Liver (tissue), 9 donors: ENCODE results near the gene HDAC9. TPM values are rescaled to one million over a fixed set of nuclear protein-coding genes. Genes with fewer than 3 reads are reported as not detected.

Experiments
- DNase-seq: peaks from one replicate; pipeline ENCODE4 v3.0.0-alpha.2; 2017; ENCODE audit warnings: low spot score
- H3K27ac ChIP-seq, 2 donors: one replicate each; pipeline ENCODE4 v1.7.0; 2013; ENCODE audit warnings: inconsistent platforms in 2 of 2, low read length in 2 of 2, control low read depth in 1 of 2, low read depth in 1 of 2, mild to moderate bottlenecking in 1 of 2
- H3K27me3 ChIP-seq, 4 donors: one replicate each; pipeline versions ENCODE4 v1.6.1 to v1.7.0; 2013; ENCODE audit warnings: low read length in 3 of 4, inconsistent platforms in 1 of 4, mild to moderate bottlenecking in 1 of 4, moderate library complexity in 1 of 4; ENCODE audit not compliant: control insufficient read depth in 4 of 4, insufficient read depth in 4 of 4
- H3K36me3 ChIP-seq, 4 donors: one replicate each; pipeline versions ENCODE4 v1.6.1 to v1.7.0; 2013; ENCODE audit warnings: low read length in 3 of 4, mild to moderate bottlenecking in 3 of 4, low read depth in 1 of 4, moderate library complexity in 1 of 4; ENCODE audit not compliant: control insufficient read depth in 4 of 4, insufficient read depth in 3 of 4
- H3K4me1 ChIP-seq, 4 donors: one replicate each; pipeline versions ENCODE4 v1.6.1 to v1.7.0; 2013; ENCODE audit warnings: low read length in 3 of 4, mild to moderate bottlenecking in 3 of 4, moderate library complexity in 1 of 4; ENCODE audit not compliant: control insufficient read depth in 4 of 4, insufficient read depth in 4 of 4
- H3K4me3 ChIP-seq, 3 donors: one replicate each; pipeline versions ENCODE4 v1.6.1 to v1.7.0; 2013; ENCODE audit warnings: low read length in 3 of 3, control low read depth in 1 of 3, low read depth in 1 of 3, mild to moderate bottlenecking in 1 of 3
- H3K9ac ChIP-seq, 2 donors: one replicate each; pipeline ENCODE4 v1.7.0; 2013; ENCODE audit warnings: low read length in 2 of 2, mild to moderate bottlenecking in 2 of 2, moderate library complexity in 2 of 2, control low read depth in 1 of 2, low read depth in 1 of 2
- H3K9me3 ChIP-seq, 4 donors: one replicate each; pipeline versions ENCODE4 v1.6.1 to v1.7.0; 2013; ENCODE audit warnings: low read length in 3 of 4; ENCODE audit not compliant: control insufficient read depth in 4 of 4
- EGR1 ChIP-seq, 2 donors: IDR thresholded peaks; 2 replicates each; pipeline ENCODE4 v1.6.1; 2016 to 2018; ENCODE audit warnings: antibody characterized with exemption in 2 of 2, low read depth in 2 of 2
- FOXA1 ChIP-seq: IDR thresholded peaks from 2 replicates; pipeline ENCODE4 v1.6.1; 2016; ENCODE audit warnings: antibody characterized with exemption
- FOXA2 ChIP-seq: IDR thresholded peaks from 2 replicates; pipeline ENCODE4 v1.6.1; 2016; ENCODE audit warnings: antibody characterized with exemption
- HNF4G ChIP-seq: IDR thresholded peaks from 2 replicates; pipeline ENCODE4 v1.6.1; 2016; ENCODE audit warnings: antibody characterized with exemption
- JUND ChIP-seq, 2 donors: IDR thresholded peaks; 2 replicates each; pipeline ENCODE4 v1.6.1; 2016; ENCODE audit warnings: antibody characterized with exemption in 2 of 2
- NR2F2 ChIP-seq: IDR thresholded peaks from 2 replicates; pipeline ENCODE4 v1.6.1; 2016; ENCODE audit warnings: antibody characterized with exemption
- RAD21 ChIP-seq, 2 donors: IDR thresholded peaks; 2 replicates each; pipeline ENCODE4 v1.6.1; 2016; ENCODE audit warnings: antibody characterized with exemption in 2 of 2, mild to moderate bottlenecking in 2 of 2
- SP1 ChIP-seq: IDR thresholded peaks from 2 replicates; pipeline ENCODE4 v1.6.1; 2018; ENCODE audit warnings: antibody characterized with exemption, mild to moderate bottlenecking
- TAF1 ChIP-seq: conservative IDR thresholded peaks from 2 replicates; pipeline ENCODE4 v1.6.1; 2016; ENCODE audit warnings: antibody characterized with exemption, mild to moderate bottlenecking
- YY1 ChIP-seq: IDR thresholded peaks from 2 replicates; pipeline ENCODE4 v1.6.1; 2016; ENCODE audit warnings: antibody characterized with exemption, mild to moderate bottlenecking
- WGBS: extraction: QIAGEN DNeasy Blood & Tissue Kit; methylation state at CpG from one replicate; pipeline ENCODE4 v1.1.7; 2013; 5-methylcytosine and 5-hydroxymethylcytosine counted together
- polyA plus RNA-seq, 2 donors: library from polyadenylated mRNA; stranded (reverse) in 1 of 2; unstranded in 1 of 2; fragments of 200-250 nt in 1 of 2; fragments of >200 nt in 1 of 2; fragmentation: Nextera tagmentation in 1 of 2; extraction: Ambion mirVana in 1 of 2; gene quantifications; one replicate each; pipeline versions ENCODE4 v1.2.1 to v1.2.3, GENCODE V29; 2013 to 2015
- total RNA-seq, 2 donors: library from RNA; depleted of rRNA; stranded (reverse); fragments of >200 nt; gene quantifications; one replicate each; pipeline ENCODE4 v1.2.3, GENCODE V29; 2014
- TF ChIP-seq, protein P1 (sequence below): fragments of 150-350 bp; IDR thresholded peaks from 2 replicates; pipeline ENCODE4 v1.5.1; 2017; ENCODE audit warnings: improper control_type of control experiment, low read depth, low read length; ENCODE audit not compliant: missing input control
- TF ChIP-seq, protein P2 (sequence below): IDR thresholded peaks from 2 replicates; pipeline ENCODE4 v1.6.1; 2016; ENCODE audit warnings: antibody characterized with exemption
- TF ChIP-seq, protein P3 (sequence below): IDR thresholded peaks from 2 replicates; pipeline ENCODE4 v1.6.1; 2016; ENCODE audit warnings: antibody characterized with exemption
- TF ChIP-seq, protein P4 (sequence below): IDR thresholded peaks from 2 replicates; pipeline ENCODE4 v1.6.1; 2016; ENCODE audit warnings: antibody characterized with exemption, mild to moderate bottlenecking
- donor health status: healthy.
- donor health status: healthy.
- donor health status: healthy.
- donor health status: healthy.
- donor health status: healthy.

Gene HDAC9
- total and polyA plus RNA-seq, 4 donors, result 1.0 to 10.1 (median 2.3) TPM

DNA sequence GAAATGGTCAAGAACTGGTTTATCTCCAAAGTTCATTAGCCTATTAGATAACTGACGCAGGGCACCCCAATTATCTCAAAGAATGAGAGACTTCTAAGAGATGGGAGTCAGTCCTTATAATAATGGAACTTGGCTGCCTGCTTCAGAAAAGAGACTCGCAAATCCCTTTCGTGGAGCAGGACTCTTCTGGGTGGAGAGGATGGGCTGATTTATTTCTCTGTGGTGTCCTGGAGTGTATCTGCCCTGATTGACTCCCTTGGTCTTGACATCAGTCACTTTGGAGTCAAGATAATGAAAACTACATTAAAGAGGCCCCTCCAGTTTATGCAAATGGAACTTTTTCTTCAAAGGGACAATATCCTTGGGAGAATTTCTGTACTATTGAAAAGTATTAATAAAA, 198.9 kb downstream of the HDAC9 start:
- no peaks in the 10 kb centered on the region for H3K27me3 ChIP-seq
- 73% methylated on average over 3 of the region's 3 CpGs for WGBS
- no peaks in the 10 kb centered on the region for H3K36me3 ChIP-seq
- H3K4me3 ChIP-seq, result no peak overlapping the region
- TF ChIP-seq NR2F2, result no peak
- TF ChIP-seq, protein P1, sequence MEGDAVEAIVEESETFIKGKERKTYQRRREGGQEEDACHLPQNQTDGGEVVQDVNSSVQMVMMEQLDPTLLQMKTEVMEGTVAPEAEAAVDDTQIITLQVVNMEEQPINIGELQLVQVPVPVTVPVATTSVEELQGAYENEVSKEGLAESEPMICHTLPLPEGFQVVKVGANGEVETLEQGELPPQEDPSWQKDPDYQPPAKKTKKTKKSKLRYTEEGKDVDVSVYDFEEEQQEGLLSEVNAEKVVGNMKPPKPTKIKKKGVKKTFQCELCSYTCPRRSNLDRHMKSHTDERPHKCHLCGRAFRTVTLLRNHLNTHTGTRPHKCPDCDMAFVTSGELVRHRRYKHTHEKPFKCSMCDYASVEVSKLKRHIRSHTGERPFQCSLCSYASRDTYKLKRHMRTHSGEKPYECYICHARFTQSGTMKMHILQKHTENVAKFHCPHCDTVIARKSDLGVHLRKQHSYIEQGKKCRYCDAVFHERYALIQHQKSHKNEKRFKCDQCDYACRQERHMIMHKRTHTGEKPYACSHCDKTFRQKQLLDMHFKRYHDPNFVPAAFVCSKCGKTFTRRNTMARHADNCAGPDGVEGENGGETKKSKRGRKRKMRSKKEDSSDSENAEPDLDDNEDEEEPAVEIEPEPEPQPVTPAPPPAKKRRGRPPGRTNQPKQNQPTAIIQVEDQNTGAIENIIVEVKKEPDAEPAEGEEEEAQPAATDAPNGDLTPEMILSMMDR, result no peak
- TF ChIP-seq, protein P2, sequence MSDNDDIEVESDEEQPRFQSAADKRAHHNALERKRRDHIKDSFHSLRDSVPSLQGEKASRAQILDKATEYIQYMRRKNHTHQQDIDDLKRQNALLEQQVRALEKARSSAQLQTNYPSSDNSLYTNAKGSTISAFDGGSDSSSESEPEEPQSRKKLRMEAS, result no peak
- no peak for TF ChIP-seq TAF1
- no peak for TF ChIP-seq YY1
- TF ChIP-seq, protein P3, sequence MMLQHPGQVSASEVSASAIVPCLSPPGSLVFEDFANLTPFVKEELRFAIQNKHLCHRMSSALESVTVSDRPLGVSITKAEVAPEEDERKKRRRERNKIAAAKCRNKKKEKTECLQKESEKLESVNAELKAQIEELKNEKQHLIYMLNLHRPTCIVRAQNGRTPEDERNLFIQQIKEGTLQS, result no peak
- no peak for TF ChIP-seq HNF4G
- TF ChIP-seq, protein P4, sequence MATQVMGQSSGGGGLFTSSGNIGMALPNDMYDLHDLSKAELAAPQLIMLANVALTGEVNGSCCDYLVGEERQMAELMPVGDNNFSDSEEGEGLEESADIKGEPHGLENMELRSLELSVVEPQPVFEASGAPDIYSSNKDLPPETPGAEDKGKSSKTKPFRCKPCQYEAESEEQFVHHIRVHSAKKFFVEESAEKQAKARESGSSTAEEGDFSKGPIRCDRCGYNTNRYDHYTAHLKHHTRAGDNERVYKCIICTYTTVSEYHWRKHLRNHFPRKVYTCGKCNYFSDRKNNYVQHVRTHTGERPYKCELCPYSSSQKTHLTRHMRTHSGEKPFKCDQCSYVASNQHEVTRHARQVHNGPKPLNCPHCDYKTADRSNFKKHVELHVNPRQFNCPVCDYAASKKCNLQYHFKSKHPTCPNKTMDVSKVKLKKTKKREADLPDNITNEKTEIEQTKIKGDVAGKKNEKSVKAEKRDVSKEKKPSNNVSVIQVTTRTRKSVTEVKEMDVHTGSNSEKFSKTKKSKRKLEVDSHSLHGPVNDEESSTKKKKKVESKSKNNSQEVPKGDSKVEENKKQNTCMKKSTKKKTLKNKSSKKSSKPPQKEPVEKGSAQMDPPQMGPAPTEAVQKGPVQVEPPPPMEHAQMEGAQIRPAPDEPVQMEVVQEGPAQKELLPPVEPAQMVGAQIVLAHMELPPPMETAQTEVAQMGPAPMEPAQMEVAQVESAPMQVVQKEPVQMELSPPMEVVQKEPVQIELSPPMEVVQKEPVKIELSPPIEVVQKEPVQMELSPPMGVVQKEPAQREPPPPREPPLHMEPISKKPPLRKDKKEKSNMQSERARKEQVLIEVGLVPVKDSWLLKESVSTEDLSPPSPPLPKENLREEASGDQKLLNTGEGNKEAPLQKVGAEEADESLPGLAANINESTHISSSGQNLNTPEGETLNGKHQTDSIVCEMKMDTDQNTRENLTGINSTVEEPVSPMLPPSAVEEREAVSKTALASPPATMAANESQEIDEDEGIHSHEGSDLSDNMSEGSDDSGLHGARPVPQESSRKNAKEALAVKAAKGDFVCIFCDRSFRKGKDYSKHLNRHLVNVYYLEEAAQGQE, result no peak
- TF ChIP-seq FOXA2, result no peak
- TF ChIP-seq RAD21 (IDR thresholded peaks at IDR 0.05), result no peak
- no peak for DNase-seq
- no peaks in the 10 kb centered on the region for H3K9me3 ChIP-seq
- H3K9ac ChIP-seq, result no peak overlapping the region
- H3K4me1 ChIP-seq, result no peaks in the 10 kb centered on the region
- no peak overlapping the region for H3K27ac ChIP-seq

DNA sequence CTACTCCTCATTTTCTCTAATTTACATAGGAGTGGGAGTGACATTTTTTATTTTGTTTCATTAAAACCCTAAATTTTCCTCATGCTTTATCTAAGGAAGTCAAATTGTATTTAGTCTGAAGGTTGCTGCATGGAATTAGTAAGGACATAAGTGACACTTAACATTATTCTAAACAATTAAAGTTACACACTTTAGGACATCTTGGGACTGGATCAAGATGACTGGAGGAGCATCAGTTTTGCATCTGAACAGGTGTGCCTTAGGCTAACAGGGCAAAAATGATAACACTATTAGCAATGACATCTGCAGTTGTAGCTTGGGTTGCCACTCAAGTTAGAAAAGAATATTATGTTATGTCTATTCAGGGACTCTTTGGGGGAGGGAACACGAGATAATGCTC, 199.4 kb downstream of the HDAC9 start:
- WGBS, result 39% methylated on average over 1 of the region's 1 CpG
- no peaks in the 10 kb centered on the region for H3K9me3 ChIP-seq
- no peaks in the 10 kb centered on the region for H3K36me3 ChIP-seq
- no peak overlapping the region for H3K27ac ChIP-seq
- no peaks in the 10 kb centered on the region for H3K27me3 ChIP-seq
- no peak overlapping the region for H3K9ac ChIP-seq
- no peaks in the 10 kb centered on the region for H3K4me1 ChIP-seq
- TF ChIP-seq FOXA2, result no peak
- TF ChIP-seq YY1, result no peak
- DNase-seq, result no peak
- no peak overlapping the region for H3K4me3 ChIP-seq

DNA sequence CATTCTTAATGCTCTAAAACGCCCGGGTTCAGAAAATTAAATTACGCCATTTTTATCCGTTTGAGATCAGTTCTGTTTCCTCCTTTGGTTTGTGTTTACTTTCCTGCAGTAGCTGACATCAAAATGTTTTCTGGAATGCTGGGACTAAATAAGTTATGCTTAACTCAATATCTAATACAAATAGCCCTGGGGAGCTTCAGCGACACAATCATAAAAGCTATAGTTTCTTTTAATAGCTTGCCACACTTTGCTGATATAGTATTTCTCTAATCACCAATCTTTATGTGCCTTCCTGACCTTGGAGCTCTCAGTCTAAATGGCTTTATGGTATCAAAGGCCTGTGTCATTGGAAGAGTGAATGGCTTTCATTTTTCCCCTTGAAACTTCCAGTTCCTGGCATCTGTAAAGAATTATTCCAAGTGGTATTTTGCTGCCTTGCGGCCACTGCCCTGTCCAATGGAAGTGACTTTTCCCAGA, 202.7 kb downstream of the HDAC9 start:
- DNase-seq, result no peak
- Histone ChIP-seq H3K27ac (no peak overlapping the region), H3K27me3 (no peaks in the 10 kb centered on the region), H3K9ac (no peak overlapping the region), H3K4me1 (no peaks in the 10 kb centered on the region), H3K36me3 (no peaks in the 10 kb centered on the region), H3K4me3 (no peak overlapping the region), H3K9me3 (no peaks in the 10 kb centered on the region)
- TF ChIP-seq JUND (IDR thresholded peaks at IDR 0.05) (no peak), FOXA1 (no peak), HNF4G (no peak), RAD21 (IDR thresholded peaks at IDR 0.05) (no peak), SP1 (no peak), TAF1 (no peak), NR2F2 (no peak), EGR1 (IDR thresholded peaks at IDR 0.05; ENCODE audit: low read depth in 2 of 2) (no peak)
- TF ChIP-seq, protein P1, result no peak
- 79% methylated on average over 6 of the region's 6 CpGs for WGBS
